Type B pancreatic cell (in vitro differentiated cells): ENCODE measurements around the gene SBNO2. TPM values are rescaled to one million over a fixed set of nuclear protein-coding genes. Genes with fewer than 3 reads are reported as not detected.
A peak's percentile ranks its signal among the peaks of the same experiment; 100 is the strongest.

ENCODE experiments used
- DNase-seq: peaks from one replicate; pipeline ENCODE4 v3.0.0; 2021; ENCODE audit warnings: mixed read lengths; ENCODE audit not compliant: unreplicated experiment; ENCODE audit errors: extremely low spot score
- H3K27ac Mint-ChIP-seq: 2 replicates; pipeline ENCODE4 v1.8.0; 2021; ENCODE audit warnings: mild to moderate bottlenecking, mixed read lengths
- H3K27me3 Mint-ChIP-seq: 2 replicates; pipeline ENCODE4 v1.8.0; 2021; ENCODE audit warnings: mixed read lengths
- H3K36me3 Mint-ChIP-seq: 2 replicates; pipeline ENCODE4 v1.8.0; 2021; ENCODE audit warnings: mixed read lengths
- H3K4me1 Mint-ChIP-seq: one replicate; pipeline ENCODE4 v1.8.0; 2021; ENCODE audit warnings: mixed read lengths; ENCODE audit not compliant: unreplicated experiment
- H3K4me3 Mint-ChIP-seq: 2 replicates; pipeline ENCODE4 v1.8.0; 2021; ENCODE audit warnings: mild to moderate bottlenecking, mixed read lengths
- H3K9me3 Mint-ChIP-seq: 2 replicates; pipeline ENCODE4 v1.8.0; 2021; ENCODE audit warnings: mixed read lengths
- CTCF ChIP-seq: fragments of 200-600 bp; sonication (generic); conservative IDR thresholded peaks from 2 replicates; pipeline ENCODE4 v1.5.0; 2021; ENCODE audit warnings: antibody characterized with exemption, mild to moderate bottlenecking
- total RNA-seq: library from RNA; stranded (reverse); gene quantifications from 2 replicates; pipeline ENCODE4 v1.2.1, GENCODE V29; 2021; ENCODE audit warnings: low replicate concordance

Gene SBNO2
- total RNA-seq, 1 donor from 2014 or later, result 45.5 TPM

GRCh38 chr19:1090731-1091543 is 83.1 kb downstream of the SBNO2 start:
- H3K4me1 Mint-ChIP-seq, result peaks cover 5% of the 10 kb centered on the region
- DNase-seq, result no peak
- TF ChIP-seq CTCF, result no peak
- H3K36me3 Mint-ChIP-seq, result no peaks in the 10 kb centered on the region
- H3K27me3 Mint-ChIP-seq, result no peaks in the 10 kb centered on the region
- H3K9me3 Mint-ChIP-seq, result no peaks in the 10 kb centered on the region
- no peak overlapping the region for H3K27ac Mint-ChIP-seq
- H3K4me3 Mint-ChIP-seq, result no peak overlapping the region

- no peak overlapping the region for H3K4me3 Mint-ChIP-seq
- H3K9me3 Mint-ChIP-seq, result no peaks in the 10 kb centered on the region
- H3K27ac Mint-ChIP-seq, result no peak overlapping the region
- H3K4me1 Mint-ChIP-seq, result no peaks in the 10 kb centered on the region
- no peaks in the 10 kb centered on the region for H3K36me3 Mint-ChIP-seq
- DNase-seq, result no peak
- no peak for TF ChIP-seq CTCF
- H3K27me3 Mint-ChIP-seq, result no peaks in the 10 kb centered on the region
These were observed 84.2 kb downstream of the SBNO2 start for GRCh38 chr19:1089891-1090290.

GRCh38 chr19:1089126-1089771 is 84.8 kb downstream of the SBNO2 start:
- no peak for DNase-seq
- no peak for TF ChIP-seq CTCF
- Mint-ChIP-seq H3K36me3 (no peaks in the 10 kb centered on the region), H3K9me3 (no peaks in the 10 kb centered on the region), H3K4me3 (no peak overlapping the region), H3K27ac (no peak overlapping the region), H3K4me1 (no peaks in the 10 kb centered on the region), H3K27me3 (no peaks in the 10 kb centered on the region)

- H3K27me3 Mint-ChIP-seq, result no peaks in the 10 kb centered on the region
- no peaks in the 10 kb centered on the region for H3K4me1 Mint-ChIP-seq
- no peaks in the 10 kb centered on the region for H3K36me3 Mint-ChIP-seq
- no peak overlapping the region for H3K4me3 Mint-ChIP-seq
- no peak for TF ChIP-seq CTCF
- H3K9me3 Mint-ChIP-seq, result no peaks in the 10 kb centered on the region
- H3K27ac Mint-ChIP-seq, result no peak overlapping the region
- no peak for DNase-seq
These were observed 85.6 kb downstream of the SBNO2 start for GRCh38 chr19:1088416-1089010.

- H3K36me3 Mint-ChIP-seq, result no peaks in the 10 kb centered on the region
- TF ChIP-seq CTCF, result no peak
- no peaks in the 10 kb centered on the region for H3K9me3 Mint-ChIP-seq
- no peaks in the 10 kb centered on the region for H3K4me1 Mint-ChIP-seq
- H3K4me3 Mint-ChIP-seq, result no peak overlapping the region
- H3K27me3 Mint-ChIP-seq, result no peaks in the 10 kb centered on the region
- H3K27ac Mint-ChIP-seq, result peak overlapping the region; percentile 43
- DNase-seq, result no peak
These were observed 86.2 kb downstream of the SBNO2 start for GRCh38 chr19:1087813-1088415.
